Left kidney (tissue), 8 donors: ENCODE measurements around the gene GLOD5. TPM values are rescaled to one million over a fixed set of nuclear protein-coding genes. Genes with fewer than 3 reads are reported as not detected.

Experiments used
- DNase-seq: peaks from one replicate; pipeline ENCODE4 v3.0.0-alpha.2; 2013
- long read RNA-seq, 8 donors: transcript quantifications; one replicate each; lab custom pipeline, GENCODE V29; 2026
- polyA plus RNA-seq: library from polyadenylated mRNA; unstranded; fragments of 120-200 nt; gene quantifications from one replicate; pipeline ENCODE4 v1.2.1, GENCODE V29; 2013; ENCODE audit not compliant: insufficient read length

The GLOD5 gene
- polyA plus RNA-seq: 0.81 TPM
- long read RNA-seq, donor 1, partial matches to known transcripts: 0 of 1 reads
- long read RNA-seq, donor 1, other reads (novel, unspliced or antisense): 0 of 1 reads
- long read RNA-seq, donor 2: 0 reads
- long read RNA-seq, donor 3: 0 reads
- long read RNA-seq, donor 4, partial matches to known transcripts: 5 of 5 reads
- long read RNA-seq, donor 4, other reads (novel, unspliced or antisense): 0 of 5 reads
- long read RNA-seq, donor 5, partial matches to known transcripts: 0 of 1 reads
- long read RNA-seq, donor 5, other reads (novel, unspliced or antisense): 0 of 1 reads
- long read RNA-seq, donor 6: 0 reads
- long read RNA-seq, donor 7: 0 reads
- long read RNA-seq, donor 8: 0 reads

DNA sequence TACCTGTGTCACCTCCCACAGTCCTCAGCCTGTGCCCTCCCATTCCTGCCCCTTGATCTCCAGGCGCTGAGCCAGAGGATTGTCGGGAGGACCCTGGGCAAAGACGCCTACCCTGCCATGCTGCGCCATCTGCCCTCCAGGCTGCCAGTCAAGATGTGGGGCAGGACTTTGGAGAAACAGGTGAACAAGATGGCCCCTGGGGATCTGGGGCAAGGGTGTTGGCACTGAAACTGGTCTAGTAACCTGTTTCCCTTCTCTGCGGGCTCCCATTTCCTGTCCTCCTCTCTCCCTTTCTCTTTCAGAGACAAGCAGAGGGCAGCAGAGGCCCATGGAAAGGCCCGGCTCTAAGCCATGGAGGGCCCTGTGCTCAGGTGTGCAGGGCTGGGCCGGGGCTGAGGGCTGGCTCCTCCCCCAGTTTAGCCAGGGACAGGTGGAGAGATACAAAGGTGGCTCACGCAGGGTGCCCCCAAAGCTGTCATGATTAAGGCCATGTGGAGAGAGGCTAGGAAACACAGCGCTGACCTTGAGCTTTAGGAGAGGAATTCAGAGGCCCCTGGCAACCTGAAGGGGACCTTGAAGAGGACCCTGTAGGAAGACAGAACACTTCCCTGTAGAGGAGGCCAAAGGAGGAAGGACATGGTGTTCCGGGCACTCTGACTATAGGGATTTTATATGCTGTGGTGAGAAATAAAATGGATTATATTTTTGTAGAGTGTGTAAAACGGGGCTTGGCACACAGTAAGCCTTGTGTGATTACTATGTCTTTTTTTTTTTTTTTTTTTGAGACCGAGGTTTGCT lies at the start of gene GLOD5:
TSS of gene GLOD5 (plus strand) at position 74 of the 798 bp plus-strand sequence. CDS start at position 118, 44 bp downstream.
- peak; percentile 17 for DNase-seq

DNA sequence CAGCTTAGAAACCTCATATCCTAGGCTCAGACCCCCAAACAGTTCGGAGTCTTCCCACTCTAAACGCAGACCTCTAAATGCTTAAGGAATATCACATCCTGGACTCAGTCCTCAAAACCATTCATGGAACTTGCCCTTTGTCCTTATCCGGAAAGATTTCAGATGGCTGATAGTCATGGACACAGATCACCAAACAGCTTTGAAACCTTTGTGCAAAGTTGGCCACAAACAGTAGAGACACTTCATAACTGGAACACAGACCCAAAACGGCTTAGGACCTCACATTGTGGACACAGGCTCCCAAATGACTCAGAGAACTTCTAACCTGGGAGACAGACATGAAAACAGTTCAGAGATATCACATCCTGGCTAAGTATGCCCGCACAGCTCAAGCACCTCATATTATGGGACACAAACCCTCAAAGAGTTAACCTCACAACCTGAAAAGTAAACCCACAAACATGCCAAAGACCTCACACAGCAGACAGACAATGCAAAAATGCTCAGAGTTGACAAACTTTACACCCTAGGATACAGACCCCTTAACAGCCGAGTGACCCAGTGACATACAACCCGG lies 49.5 kb upstream of the GLOD5 start:
- DNase-seq: no peak

DNA sequence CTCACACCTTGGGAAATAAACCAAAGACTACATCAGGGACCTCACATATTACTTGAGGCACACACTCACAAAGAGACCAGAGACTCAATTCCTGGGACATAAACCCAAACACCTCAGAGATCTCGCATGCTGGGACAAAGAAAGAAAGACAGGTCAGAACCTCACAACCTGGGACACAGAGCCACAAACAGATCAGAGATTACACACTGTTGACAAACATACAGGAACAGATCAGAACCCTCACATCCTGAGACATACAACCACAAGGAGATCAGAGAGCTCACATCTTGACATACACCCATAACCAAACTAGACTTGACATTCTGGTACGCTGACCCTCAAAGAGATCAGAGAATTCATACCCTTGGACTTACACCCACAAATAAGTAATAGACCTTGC lies 47.7 kb upstream of the GLOD5 start:
- no peak for DNase-seq

DNA sequence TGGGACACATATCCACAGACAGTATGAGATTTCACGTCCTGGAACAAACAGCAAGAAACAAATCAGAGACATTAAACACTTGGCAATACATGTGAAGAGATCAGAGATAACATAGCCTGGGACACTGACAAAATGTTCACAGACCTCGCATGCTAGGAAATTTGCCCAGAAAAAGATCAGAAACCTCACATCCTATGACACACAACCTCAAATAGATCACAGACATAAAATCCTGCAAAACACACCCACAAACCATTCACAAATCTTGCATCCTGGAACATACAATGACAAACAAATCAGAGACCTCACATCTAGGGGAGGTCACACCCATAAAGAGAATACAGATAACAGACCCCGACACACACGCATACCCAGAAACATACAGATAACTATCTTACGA lies 47.0 kb upstream of the GLOD5 start:
- no peak for DNase-seq

DNA sequence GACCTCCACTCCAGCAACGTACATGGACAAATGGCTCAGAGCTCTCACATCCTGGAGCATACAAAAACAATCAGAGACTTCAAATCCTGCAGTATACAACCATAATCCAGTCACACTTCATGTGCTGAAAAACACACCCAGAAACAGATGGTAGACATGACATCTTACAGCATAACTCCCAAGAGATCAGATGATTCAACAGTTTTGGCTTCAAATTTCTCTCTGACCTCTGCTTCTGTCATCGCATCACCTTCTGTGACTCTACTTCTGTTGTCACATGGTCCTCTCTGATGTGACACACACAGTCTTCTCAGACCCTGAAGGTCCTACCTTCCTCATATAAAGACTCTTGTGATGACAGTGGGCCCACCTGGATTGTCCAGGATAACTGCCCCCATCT lies 46.5 kb upstream of the GLOD5 start:
- DNase-seq: no peak

DNA sequence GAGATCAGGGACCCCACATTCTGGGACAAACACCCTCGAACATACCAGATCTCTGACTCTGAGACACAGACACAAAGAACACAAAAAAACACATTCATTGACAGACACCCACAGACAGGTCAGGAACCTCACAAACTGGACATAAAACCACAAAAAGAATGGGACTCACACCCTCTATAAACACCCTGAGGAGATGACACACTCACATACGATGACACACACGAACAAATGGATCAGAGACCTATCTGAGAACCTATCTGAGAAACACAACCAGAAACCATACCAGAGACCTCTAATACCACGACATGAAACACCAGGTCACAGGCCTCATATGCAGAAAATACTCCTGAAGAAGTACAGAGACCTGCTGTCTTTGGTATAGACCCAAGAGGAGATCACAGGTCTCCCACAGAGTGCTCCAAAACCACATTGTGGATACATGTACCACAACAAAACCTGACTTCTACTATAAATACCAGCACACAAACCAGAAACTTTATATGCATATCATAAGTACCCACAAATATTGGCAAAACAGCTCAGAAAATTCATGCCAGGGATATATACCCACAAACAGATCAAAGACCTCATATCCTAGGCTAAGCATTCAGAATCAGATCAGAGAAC lies 45.6 kb upstream of the GLOD5 start:
- no peak for DNase-seq

DNA sequence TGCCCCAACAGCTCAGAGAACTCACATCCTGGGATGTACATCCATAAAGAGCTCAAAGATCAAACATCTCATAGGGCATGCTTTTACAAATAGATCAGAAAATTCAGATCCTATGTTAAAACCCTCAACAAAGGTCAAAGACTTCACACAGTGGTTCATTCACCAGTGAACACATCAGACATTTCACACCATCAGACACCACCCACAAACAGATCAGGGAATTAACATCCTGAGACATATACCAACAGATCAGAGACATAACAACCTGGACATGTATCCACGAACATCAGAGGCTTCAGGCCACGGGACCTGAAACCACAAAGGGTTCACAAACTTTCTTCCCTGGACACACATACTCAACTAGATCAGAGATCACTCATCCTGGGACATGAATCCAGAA lies 41.6 kb upstream of the GLOD5 start:
- DNase-seq: no peak

DNA sequence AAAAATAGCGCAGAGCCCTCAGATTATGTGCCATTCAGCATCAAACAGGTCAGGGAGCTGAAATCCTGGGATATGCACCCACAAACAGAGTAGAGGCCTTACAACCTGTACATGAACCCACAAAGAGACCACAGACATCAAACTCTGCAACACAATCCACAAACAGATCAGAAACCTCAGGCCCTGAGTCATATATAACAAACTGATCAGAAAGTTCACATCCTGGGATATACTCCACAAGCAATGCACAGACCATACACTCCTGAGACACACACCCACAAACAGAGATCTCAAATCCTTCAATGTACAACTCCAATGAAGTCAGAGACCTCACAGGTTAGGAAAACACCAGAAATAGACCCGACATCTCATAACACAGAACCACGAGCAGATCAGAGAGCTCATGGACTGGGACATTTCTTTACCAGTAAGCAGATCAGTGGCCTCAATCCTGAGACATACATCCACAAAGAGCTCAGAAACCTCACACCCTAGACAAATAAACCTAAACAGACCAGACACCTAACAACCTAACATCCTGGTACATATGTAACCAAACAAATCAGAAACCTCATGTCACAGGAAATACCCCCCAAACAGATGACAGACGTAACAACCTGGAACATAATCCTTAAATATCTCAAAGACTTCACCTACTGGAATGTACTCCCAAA lies 40.8 kb upstream of the GLOD5 start:
- no peak for DNase-seq

DNA sequence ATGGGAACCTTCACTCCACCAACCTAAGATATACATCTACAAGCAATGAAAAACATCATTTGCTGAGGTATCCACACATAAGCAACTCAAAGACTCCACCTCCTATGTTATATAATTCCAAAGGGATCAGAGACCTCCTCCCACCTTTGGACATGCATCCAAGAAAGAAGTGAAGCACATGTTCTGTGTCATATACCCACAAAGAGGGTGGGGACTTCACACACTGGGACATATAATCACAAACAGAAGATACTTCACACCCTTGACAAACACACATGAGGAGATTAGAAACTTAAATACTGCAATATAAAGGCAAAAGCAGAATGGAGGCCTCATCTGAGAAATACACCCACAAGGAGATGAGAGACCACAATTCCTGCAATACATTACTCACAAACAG lies 39.6 kb upstream of the GLOD5 start:
- no peak for DNase-seq

DNA sequence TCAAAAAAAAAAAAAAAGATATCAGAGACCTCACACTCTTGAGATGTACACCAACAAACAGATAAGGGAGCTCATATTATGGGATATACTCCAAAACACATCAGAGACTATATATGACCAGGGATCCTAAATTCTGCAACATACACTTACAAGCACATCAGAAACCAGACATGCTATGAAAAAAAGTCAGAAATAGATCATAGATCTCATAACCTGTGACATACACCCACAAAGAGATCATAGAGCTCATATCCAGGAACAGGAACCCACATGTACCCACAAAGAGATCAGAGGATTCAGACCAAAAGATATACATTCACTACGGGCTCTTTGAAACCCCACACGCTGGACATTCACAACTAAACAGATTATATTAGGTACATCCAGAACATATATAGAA lies 35.0 kb upstream of the GLOD5 start:
- no peak for DNase-seq

DNA sequence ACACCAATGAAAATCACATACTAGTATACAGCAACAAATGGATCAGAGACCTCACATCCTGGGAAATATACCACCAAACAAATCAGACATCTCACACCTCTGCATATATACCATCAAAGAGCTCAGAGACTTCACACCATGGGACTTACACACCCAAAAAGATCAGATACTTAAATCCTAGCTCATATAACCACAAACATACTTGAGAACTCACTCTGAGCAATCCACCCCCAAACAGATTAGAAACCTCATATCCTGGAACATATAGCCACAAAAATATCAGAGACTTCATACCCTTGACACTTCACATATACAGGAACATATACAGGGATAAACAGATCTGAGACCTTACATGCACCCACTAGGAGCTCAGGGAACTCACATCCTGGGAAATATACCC lies 32.9 kb upstream of the GLOD5 start:
- DNase-seq: no peak

DNA sequence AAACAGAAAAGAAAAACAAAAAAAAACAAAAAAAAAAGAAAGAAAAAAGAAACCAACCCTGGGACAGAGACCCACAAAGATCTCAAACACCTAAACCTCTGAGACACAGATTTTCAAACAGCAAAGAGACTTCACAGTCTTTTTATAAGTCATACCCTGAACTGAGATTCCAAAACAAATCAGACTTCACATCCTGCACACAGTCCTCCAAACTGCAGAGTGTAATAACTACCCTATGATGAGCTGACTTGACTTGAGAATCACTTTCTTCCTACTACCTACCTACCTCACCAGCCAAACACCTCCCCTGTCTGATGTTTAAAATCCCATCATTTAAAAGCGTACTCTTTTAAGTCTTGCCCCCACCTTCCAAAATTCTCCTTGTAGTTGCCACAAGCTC lies 25.2 kb upstream of the GLOD5 start:
- DNase-seq: no peak

DNA sequence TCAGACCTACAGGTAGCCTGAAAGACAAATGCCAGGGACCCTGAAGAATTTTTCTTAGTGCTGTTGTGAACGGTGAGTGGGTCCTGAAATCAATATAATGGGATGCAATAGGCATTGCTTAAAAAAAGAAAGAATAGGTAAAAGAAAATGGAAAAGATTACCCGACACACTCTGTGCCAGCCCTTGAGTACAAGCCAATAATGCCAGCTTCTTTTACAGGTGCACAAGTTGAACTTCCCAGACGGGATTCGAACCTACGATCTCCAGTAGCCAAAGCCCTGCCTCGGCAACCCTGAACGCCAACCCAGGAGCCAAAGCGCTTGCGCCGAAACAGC lies 24.7 kb upstream of the GLOD5 start:
- no peak for DNase-seq

DNA sequence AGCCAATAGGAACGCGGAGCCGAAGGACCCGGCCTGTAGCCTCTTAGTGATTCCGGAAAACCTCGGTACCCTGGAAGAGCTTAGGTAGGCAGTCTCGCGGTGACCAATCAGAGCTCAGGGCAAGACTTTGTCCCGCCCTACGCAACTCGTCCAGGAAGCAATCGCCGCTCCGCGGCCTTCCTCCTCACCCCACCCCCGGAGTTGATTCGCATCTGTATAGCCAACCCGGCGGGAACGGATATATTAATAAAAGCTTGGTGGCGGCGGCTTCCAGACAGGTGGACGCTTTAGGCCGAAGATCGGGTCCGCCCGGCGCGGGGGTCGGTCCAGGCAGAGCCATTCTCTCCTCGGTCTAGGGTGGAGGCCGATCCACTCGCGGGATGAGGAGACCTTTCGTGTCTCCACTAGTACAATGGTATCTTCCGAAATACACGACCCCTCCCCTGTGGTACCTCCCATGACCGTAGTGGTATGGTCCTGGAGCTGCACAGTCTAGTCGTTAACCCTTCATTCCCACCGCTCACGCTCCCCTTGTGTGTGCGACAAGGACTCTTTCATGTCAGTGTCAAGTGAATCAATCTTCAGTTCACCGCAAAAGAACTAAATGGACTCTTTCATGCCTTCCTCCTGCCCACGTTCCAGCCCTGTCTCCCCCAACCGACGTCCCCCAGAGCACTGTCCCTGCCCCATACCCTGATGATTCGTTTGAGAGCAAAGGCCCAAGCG lies 24.2 kb upstream of the GLOD5 start:
- peak; percentile 90 for DNase-seq

DNA sequence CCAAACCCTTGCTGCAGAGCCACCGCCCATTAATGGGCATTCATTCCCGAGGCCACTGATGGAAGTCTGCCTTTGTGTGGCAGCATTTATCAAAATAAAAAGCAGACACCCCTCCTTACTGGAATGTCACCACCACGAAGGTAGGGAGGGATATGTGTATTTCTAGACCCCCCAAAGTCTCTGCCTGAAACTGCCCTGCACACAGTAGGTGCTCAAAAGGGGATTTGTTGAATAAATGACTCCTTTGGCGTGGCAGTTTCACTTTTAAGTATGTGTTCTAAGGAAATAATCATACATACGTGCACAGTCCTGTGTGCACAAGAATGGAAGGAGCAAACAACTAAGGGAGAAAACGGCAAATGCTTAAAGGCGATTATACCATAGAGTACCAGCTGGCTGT lies 23.6 kb upstream of the GLOD5 start:
- DNase-seq: no peak

DNA sequence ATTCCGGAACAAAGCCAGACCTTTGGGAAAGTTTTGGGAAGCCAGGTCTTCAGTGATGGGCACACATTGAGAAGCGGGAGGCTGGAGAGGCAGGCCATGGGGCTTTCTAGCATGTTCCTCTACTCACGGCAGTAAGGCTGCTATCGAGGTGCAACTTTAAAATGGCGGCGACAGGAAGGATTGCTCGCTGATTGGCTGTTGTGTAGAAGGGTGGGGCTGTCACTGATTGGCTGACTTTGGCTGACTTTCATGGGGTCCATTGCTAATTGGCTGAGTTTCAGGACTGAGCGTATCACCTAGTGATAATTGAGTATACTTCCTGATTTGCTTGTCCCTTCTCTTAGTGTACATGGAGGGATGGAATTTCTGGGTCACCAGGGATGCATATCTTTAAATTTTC lies 19.7 kb upstream of the GLOD5 start:
- no peak for DNase-seq

DNA sequence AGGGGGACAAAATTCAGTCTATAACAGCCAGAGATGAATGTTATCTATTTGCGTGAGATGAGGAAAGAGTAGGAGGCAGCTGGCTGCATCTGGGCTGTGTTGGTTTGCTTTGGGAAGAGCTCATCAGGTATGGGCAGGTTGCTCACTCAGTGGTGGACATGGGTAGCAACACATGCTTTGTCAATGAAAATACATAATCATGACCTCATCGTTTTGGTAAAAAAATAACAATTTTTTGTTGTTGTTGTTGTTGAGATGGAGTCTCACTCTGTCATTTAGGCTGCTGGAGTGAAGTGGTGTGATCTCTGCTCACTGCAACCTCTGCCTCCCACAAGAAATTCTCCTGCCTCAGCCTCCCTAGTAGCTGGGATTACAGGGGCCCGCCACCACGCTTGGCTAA lies 16.3 kb upstream of the GLOD5 start:
- DNase-seq: no peak

DNA sequence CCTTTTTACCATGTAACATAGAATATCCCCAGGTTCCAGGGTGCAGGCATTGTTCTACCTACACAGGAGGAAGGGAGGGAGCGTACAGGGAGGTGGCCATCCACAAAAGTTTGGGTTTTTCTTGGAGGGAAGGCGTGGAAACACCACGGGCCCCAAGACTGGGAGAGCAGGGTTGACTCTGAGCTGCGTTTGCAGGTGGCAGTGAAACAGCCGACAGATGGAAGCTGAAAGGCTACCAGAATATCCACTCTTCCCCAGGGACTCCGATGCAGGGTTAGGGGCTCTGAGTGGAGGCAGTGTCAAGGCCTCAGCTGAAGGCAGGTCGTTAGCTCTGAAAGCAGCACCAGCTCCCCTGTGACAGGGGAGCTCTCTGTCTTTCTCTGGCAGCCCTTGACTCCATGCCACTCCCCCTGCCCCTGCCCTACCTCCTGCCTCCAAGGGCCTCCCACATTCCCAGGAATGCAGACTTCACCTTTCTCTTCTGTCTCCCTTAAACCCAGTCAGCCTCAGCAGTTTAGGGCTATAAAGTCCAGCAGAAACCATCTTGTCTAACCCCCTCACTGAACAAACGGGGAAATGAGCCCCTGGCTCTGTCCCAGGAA lies 14.0 kb upstream of the GLOD5 start:
- peak; percentile 12 for DNase-seq

DNA sequence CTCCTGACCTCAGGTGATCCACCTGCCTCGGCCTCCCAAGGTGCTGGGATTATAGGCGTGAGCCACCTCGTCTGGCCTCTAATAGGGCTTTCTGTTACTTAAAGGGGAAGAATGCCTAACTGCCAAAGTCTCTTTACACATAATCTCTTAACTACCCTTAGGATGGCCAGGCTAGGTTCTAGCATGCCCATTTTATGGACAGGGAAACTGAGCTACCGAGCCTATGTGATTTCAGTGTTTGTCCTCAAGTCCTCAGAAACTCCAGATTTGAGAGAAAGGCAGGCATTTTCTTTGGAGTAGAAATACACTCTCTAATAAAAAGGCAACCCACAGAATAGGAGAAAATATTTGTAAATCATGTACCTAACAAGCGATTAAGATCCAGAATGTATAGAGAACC lies 12.4 kb upstream of the GLOD5 start:
- DNase-seq: no peak

DNA sequence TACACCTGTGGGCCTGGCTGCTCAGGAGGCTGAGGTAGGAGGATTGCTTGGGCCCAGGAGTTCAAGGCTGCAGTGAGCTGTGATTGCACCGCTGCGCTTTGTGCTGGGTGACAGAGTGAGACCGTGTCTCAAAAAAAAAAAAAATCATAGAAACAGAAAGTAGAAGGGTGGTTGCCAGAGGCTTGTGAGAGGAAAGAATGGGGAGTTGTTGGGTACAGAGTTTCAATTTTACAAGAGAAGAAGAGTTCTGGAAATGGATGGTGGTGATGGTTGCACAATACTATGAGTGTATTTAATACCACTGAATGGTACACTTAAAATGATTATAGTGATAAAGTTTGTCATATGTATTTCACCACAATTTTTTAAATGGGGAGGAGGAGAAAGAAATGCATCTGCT lies 10.2 kb upstream of the GLOD5 start:
- no peak for DNase-seq

DNA sequence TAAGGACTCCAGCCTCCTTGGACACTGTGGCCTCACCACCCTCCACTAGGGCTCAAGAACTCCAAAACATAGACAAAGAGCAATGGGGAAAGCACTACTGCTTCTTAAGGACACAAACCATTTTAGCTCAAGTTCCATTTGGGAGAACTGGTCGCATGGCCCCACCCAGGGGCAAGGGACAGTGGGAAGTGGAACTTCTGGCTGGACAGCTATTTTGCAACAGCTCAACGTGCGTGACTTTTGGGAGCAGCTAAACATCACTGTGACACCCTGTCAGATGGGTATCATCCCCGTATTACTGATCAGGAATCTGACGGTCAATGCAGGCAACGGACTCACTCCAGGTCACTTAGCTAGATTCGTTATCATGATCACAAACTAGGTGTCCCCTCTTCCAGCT lies 9.0 kb upstream of the GLOD5 start:
- DNase-seq: no peak
